Measurements from ENCODE around the gene TRIM49B.
"Not testable (repeated sequence)": the region's sequence is repeated elsewhere in the genome, so short reads cannot be mapped to it uniquely, and the experiment has no call there.

The TRIM49B gene

GRCh38 chr11:49028523-49028922 lies at the start of gene TRIM49B:
TSS of gene TRIM49B (plus strand) at chr11:49028823. CDS start at chr11:49031600, 2,777 bp downstream.
- DNase-seq (ENCODE audit: low spot score in 2 of 2); H3K36me3 ChIP-seq (replicated peaks); H3K27me3 ChIP-seq (ENCODE audit: low read depth); H3K4me3 ChIP-seq; H3K4me1 ChIP-seq; in situ Hi-C loops (cut with MboI; ENCODE audit: low sequenced_read_pairs); H3K9me3 ChIP-seq: not testable (repeated sequence)

- DNase-seq (ENCODE audit: low spot score in 2 of 2); H3K9me3 ChIP-seq; H3K4me1 ChIP-seq; in situ Hi-C loops (cut with MboI; ENCODE audit: low sequenced_read_pairs); H3K36me3 ChIP-seq (replicated peaks); H3K4me3 ChIP-seq; H3K27me3 ChIP-seq (ENCODE audit: low read depth): not testable (repeated sequence)
Observed at GRCh38 chr11:48983785-48984184, 44.8 kb upstream of the TRIM49B start, which contains the start of gene TRIM51G. TSS of gene TRIM51G (minus strand) at chr11:48983885. CDS start at chr11:48981695, 2,190 bp downstream.

GRCh38 chr11:49048229-49048628 lies 19.6 kb downstream of the TRIM49B start:
- DNase-seq (ENCODE audit: low spot score in 2 of 2); H3K9me3 ChIP-seq; in situ Hi-C loops (cut with MboI; ENCODE audit: low sequenced_read_pairs): not testable (repeated sequence)

GRCh38 chr11:49049821-49050220 lies 21.2 kb downstream of the TRIM49B start:
- H3K4me1 ChIP-seq; in situ Hi-C loops (cut with MboI; ENCODE audit: low sequenced_read_pairs); H3K36me3 ChIP-seq (replicated peaks); DNase-seq (ENCODE audit: low spot score in 2 of 2); H3K4me3 ChIP-seq; H3K27me3 ChIP-seq (ENCODE audit: low read depth); H3K9me3 ChIP-seq: not testable (repeated sequence)

More at GRCh38 chr11:49048229-49048628, 19.6 kb downstream of the TRIM49B start:
- not testable (repeated sequence) for H3K4me1 ChIP-seq; H3K36me3 ChIP-seq (replicated peaks); H3K4me3 ChIP-seq; H3K27me3 ChIP-seq (ENCODE audit: low read depth)

- H3K4me1 ChIP-seq; in situ Hi-C loops (cut with MboI; ENCODE audit: low sequenced_read_pairs); H3K4me3 ChIP-seq; H3K36me3 ChIP-seq (replicated peaks); DNase-seq (ENCODE audit: low spot score in 2 of 2); H3K9me3 ChIP-seq; H3K27me3 ChIP-seq (ENCODE audit: low read depth): not testable (repeated sequence)
Observed at GRCh38 chr11:49059012-49059411, 30.4 kb downstream of the TRIM49B start, which contains the start of gene TRIM64C. TSS of gene TRIM64C (minus strand) at chr11:49059112. CDS start at chr11:49059112, 0 bp downstream.

GRCh38 chr11:49069897-49070296 lies 41.3 kb downstream of the TRIM49B start:
- not testable (repeated sequence) for H3K9me3 ChIP-seq

More at GRCh38 chr11:49069897-49070296, 41.3 kb downstream of the TRIM49B start:
- H3K36me3 ChIP-seq (replicated peaks); H3K4me1 ChIP-seq; DNase-seq (ENCODE audit: low spot score in 2 of 2); H3K27me3 ChIP-seq (ENCODE audit: low read depth); in situ Hi-C loops (cut with MboI; ENCODE audit: low sequenced_read_pairs); H3K4me3 ChIP-seq: not testable (repeated sequence)

Data from HAP-1 (cell line).